ENCODE data around the gene PEX11B. TPM values are rescaled to one million over a fixed set of nuclear protein-coding genes. Genes with fewer than 3 reads are reported as not detected.

Gene PEX11B
- total RNA-seq, 4 donors from 2014 or later: 21.5 to 33.8 (median 27.1) TPM

DNA sequence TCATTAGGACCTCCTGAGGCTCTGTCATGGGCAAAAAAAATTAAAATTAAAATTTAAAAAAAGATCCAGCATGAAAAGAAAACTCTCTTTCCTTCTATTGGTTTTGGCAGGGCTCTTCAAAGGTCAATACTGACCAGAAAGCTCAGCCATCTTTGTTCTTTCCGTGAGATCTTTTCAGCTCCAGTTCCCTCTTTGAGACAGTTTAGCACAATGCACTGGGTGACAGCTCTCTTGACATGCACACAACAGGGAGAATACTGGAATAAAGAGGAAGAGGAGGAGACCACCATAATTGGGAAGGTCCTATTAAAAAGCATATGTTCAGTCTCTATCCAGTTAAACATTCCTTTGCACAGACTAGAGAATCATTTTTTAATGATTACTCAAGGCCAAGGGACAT lies 33.0 kb upstream of the PEX11B start:
- Histone ChIP-seq H3K9me3 (no peaks in the 10 kb centered on the region), H3K27me3 (no peaks in the 10 kb centered on the region), H3K4me3 (no peak overlapping the region), H3K36me3 (no peaks in the 10 kb centered on the region), H3K4me1 (peaks cover 0 to 19% (median 5%) of the 10 kb centered on the region in 4 donors), H3K27ac (no peak overlapping the region)
- TF ChIP-seq, protein P1, sequence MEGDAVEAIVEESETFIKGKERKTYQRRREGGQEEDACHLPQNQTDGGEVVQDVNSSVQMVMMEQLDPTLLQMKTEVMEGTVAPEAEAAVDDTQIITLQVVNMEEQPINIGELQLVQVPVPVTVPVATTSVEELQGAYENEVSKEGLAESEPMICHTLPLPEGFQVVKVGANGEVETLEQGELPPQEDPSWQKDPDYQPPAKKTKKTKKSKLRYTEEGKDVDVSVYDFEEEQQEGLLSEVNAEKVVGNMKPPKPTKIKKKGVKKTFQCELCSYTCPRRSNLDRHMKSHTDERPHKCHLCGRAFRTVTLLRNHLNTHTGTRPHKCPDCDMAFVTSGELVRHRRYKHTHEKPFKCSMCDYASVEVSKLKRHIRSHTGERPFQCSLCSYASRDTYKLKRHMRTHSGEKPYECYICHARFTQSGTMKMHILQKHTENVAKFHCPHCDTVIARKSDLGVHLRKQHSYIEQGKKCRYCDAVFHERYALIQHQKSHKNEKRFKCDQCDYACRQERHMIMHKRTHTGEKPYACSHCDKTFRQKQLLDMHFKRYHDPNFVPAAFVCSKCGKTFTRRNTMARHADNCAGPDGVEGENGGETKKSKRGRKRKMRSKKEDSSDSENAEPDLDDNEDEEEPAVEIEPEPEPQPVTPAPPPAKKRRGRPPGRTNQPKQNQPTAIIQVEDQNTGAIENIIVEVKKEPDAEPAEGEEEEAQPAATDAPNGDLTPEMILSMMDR (IDR thresholded peaks at IDR 0.05): no peak
- no peak for TF ChIP-seq POLR2A (IDR thresholded peaks at IDR 0.05)
- DNase-seq: no peak

DNA sequence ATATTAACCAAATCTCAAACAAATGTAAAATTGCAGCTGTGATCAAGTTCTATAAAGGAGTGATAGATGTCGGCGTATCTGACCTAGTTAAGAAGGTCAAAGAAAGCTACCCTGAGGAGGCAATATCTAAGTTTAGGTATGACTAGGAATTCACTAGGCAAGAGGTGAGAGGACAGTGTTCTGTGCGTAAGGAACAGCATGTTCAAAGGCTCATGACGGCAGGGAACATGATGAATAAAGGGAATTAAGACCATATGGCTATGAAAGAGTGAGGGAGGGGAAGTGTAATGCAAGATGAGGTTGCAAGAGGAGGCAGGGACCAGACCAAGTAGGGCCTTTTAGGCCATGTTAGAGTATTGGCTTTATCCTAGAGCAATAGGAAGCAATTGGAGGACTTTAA lies 30.7 kb upstream of the PEX11B start:
- H3K27ac ChIP-seq: no peak overlapping the region
- no peak overlapping the region for H3K4me3 ChIP-seq
- no peaks in the 10 kb centered on the region for H3K27me3 ChIP-seq
- H3K36me3 ChIP-seq: no peaks in the 10 kb centered on the region
- TF ChIP-seq POLR2A (IDR thresholded peaks at IDR 0.05): no peak
- TF ChIP-seq, protein P1 (IDR thresholded peaks at IDR 0.05): no peak
- DNase-seq: no peak
- no peaks in the 10 kb centered on the region for H3K9me3 ChIP-seq
- no peaks in the 10 kb centered on the region for H3K4me1 ChIP-seq

DNA sequence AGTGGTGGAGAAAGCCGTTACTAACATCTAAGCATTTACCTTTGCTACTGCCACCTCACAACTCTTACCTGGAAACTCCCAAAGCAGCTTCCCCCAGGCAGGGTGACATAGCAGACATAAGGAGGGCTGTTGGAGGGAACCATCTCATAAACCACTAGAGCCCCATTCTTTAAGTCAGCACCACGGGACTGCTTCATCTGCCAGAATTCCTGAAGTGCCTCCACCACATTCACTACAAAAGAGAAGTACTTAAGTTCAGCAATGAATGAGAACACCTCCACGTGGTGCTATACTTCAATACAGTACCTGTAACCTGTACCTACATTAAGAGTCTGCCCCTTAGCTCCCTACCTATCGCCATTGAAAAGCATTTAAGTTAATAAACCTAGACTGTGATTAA lies 29.0 kb upstream of the PEX11B start:
- no peak overlapping the region for H3K4me3 ChIP-seq
- H3K36me3 ChIP-seq: peaks cover 0 to 7% (median 0%) of the 10 kb centered on the region in 3 donors
- TF ChIP-seq, protein P1 (IDR thresholded peaks at IDR 0.05): no peak
- TF ChIP-seq POLR2A (IDR thresholded peaks at IDR 0.05): no peak
- no peaks in the 10 kb centered on the region for H3K9me3 ChIP-seq
- H3K4me1 ChIP-seq: no peaks in the 10 kb centered on the region
- DNase-seq: no peak
- no peaks in the 10 kb centered on the region for H3K27me3 ChIP-seq
- no peak overlapping the region for H3K27ac ChIP-seq

DNA sequence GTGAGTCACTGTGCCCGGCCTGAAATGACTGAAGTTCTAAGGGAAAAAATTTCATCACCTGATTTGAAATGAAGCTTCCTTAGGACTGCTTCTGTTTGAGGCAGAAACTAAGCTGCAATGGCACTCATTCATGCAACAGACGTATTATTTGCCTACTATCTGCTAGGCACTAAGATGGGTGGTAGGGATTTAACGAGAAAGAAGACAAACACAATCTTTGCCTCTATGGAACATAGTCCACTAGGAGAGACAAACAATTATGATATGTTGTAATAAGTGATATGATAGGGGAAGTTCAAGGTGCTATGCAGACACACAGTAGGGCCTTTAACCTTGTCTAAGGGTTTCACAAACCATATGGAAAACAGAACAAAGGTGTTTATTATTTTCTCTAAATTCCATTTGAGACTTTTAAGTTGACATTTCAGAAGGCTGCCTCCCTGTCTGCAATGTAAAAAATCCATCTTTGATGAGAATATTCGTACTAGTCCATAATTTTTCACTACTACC lies 28.0 kb upstream of the PEX11B start:
- TF ChIP-seq, protein P1 (IDR thresholded peaks at IDR 0.05): no peak
- TF ChIP-seq POLR2A (IDR thresholded peaks at IDR 0.05): no peak
- Histone ChIP-seq H3K27ac (no peak overlapping the region), H3K36me3 (peaks cover 0 to 9% (median 0%) of the 10 kb centered on the region in 3 donors), H3K9me3 (no peaks in the 10 kb centered on the region), H3K4me3 (no peak overlapping the region), H3K4me1 (no peaks in the 10 kb centered on the region), H3K27me3 (no peaks in the 10 kb centered on the region)
- DNase-seq: no peak

DNA sequence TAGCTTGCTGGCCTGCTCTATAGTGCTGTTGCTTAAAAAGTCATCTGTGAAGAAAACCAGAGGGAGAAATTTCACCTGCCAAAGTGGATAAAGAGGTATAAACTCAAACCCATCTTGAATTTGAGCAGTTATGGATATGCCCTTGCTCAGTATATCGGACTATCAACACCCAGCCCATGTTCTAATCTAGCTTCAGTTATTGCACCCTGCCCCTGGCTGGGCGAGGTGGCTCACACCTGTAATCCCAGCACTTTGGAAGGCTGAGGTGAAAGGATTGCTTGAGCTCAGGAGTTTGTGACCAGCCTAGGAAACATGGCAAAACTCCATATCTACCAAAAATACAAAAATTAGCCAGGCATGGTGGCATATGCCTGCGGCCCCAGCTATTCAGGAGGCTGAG lies 26.0 kb upstream of the PEX11B start:
- no peak overlapping the region for H3K4me3 ChIP-seq
- H3K4me1 ChIP-seq: no peaks in the 10 kb centered on the region
- TF ChIP-seq, protein P1 (IDR thresholded peaks at IDR 0.05): no peak
- no peak for TF ChIP-seq POLR2A (IDR thresholded peaks at IDR 0.05)
- peaks cover 0 to 9% (median 0%) of the 10 kb centered on the region in 3 donors for H3K36me3 ChIP-seq
- no peaks in the 10 kb centered on the region for H3K9me3 ChIP-seq
- no peak for DNase-seq
- no peak overlapping the region for H3K27ac ChIP-seq
- no peaks in the 10 kb centered on the region for H3K27me3 ChIP-seq

DNA sequence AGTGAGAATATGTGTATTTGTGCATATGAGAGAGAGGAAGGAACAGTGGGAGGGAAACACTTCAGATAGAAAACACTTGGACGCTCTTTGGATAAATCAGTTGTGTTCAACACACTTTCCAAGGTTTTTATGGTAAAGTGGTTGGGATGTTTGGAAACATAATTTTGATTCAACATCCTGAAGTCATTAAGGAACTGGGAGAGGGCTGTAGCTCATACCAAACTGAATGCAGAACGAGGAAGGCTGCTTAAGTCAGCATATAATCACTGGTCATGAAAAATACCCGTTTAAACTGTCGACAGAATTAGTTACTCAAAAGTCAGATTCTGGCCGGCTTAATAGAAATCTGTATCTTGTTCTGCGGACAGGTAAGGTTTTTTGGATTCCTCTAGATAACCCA lies 24.4 kb upstream of the PEX11B start:
- Histone ChIP-seq H3K36me3 (peaks cover 0 to 9% (median 0%) of the 10 kb centered on the region in 3 donors), H3K4me3 (no peak overlapping the region), H3K27ac (no peak overlapping the region), H3K4me1 (no peaks in the 10 kb centered on the region), H3K27me3 (no peaks in the 10 kb centered on the region), H3K9me3 (no peaks in the 10 kb centered on the region)
- no peak for DNase-seq
- TF ChIP-seq POLR2A (IDR thresholded peaks at IDR 0.05): no peak
- TF ChIP-seq, protein P1 (IDR thresholded peaks at IDR 0.05): no peak

All from Peyer's patch (tissue), 4 donors.